Neural cell (in vitro differentiated cells): Measurements from ENCODE around the gene PLEKHA7. TPM values are rescaled to one million over a fixed set of nuclear protein-coding genes. Genes with fewer than 3 reads are reported as not detected.
A peak's percentile ranks its signal among the peaks of the same experiment; 100 is the strongest.

Source experiments
- H2AFZ ChIP-seq: fragments of 200-600, 300-800 bp; sonication (generic), shearing (Covaris generic); 2 replicates; pipeline ENCODE4 v1.6.0; 2014; ENCODE audit warnings: low read depth, mild to moderate bottlenecking, antibody characterized with exemption, low read length, moderate library complexity
- H3F3A ChIP-seq: fragments of 200-600 bp; shearing (Covaris generic); 2 replicates; pipeline ENCODE4 v1.6.1; 2016; ENCODE audit warnings: mild to moderate bottlenecking, moderate library complexity, mixed read lengths, antibody characterized with exemption, low read length; ENCODE audit not compliant: insufficient read depth, poor library complexity, severe bottlenecking
- H3K27ac ChIP-seq: fragments of 200-600, 300-800 bp; sonication (generic), shearing (Covaris generic); 2 replicates; pipeline ENCODE4 v1.5.1; 2014; ENCODE audit warnings: mild to moderate bottlenecking, low read length, moderate library complexity
- H3K27me3 ChIP-seq: fragments of 300-800, 200-600 bp; sonication (generic), shearing (Covaris generic); 2 replicates; pipeline ENCODE4 v1.6.0; 2014; ENCODE audit warnings: mild to moderate bottlenecking, low read depth, low read length, moderate library complexity; ENCODE audit not compliant: insufficient read depth
- H3K36me3 ChIP-seq: fragments of 300-800, 200-600 bp; sonication (generic), shearing (Covaris generic); 2 replicates; pipeline ENCODE4 v1.5.1; 2014; ENCODE audit warnings: mild to moderate bottlenecking, antibody characterized with exemption, low read length, moderate library complexity; ENCODE audit not compliant: insufficient read depth
- H3K4me2 ChIP-seq: fragments of 300-800, 200-600 bp; sonication (generic), shearing (Covaris generic); 2 replicates; pipeline ENCODE4 v1.6.0; 2014; ENCODE audit warnings: mild to moderate bottlenecking, low read length
- H3K4me3 ChIP-seq: fragments of 300-800, 200-600 bp; sonication (generic), shearing (Covaris generic); 2 replicates; pipeline ENCODE4 v1.5.1; 2014; ENCODE audit warnings: mild to moderate bottlenecking, low read length, moderate library complexity
- H3K79me2 ChIP-seq: fragments of 200-600 bp; shearing (Covaris generic); replicated peaks from 2 replicates; pipeline ENCODE4 v1.6.0; 2014; ENCODE audit warnings: mild to moderate bottlenecking, low read length, moderate library complexity; ENCODE audit not compliant: insufficient read depth
- H3K9ac ChIP-seq: fragments of 300-800, 200-600 bp; sonication (generic), shearing (Covaris generic); 2 replicates; pipeline ENCODE4 v1.6.1; 2016; ENCODE audit warnings: mild to moderate bottlenecking, low read length, mixed read lengths
- H3K9me2 ChIP-seq: fragments of 200-600 bp; shearing (Covaris generic); 2 replicates; pipeline ENCODE4 v1.6.1; 2016; ENCODE audit warnings: mild to moderate bottlenecking, low read length, mixed read lengths; ENCODE audit not compliant: insufficient read depth
- H3K9me3 ChIP-seq: fragments of 200-600, 300-800 bp; sonication (generic), shearing (Covaris generic); 2 replicates; pipeline ENCODE4 v1.6.1; 2016; ENCODE audit warnings: mild to moderate bottlenecking, mixed run types, low read length, moderate library complexity, mixed read lengths
- H4K20me1 ChIP-seq: fragments of 200-600 bp; shearing (Covaris generic); 2 replicates; pipeline ENCODE4 v1.6.1; 2016; ENCODE audit warnings: mild to moderate bottlenecking, mixed run types; ENCODE audit not compliant: insufficient read depth
- EP300 ChIP-seq: fragments of 450-650 bp; conservative IDR thresholded peaks from 2 replicates; pipeline ENCODE4 v1.6.1; 2014; ENCODE audit warnings: antibody characterized with exemption, mild to moderate bottlenecking, moderate library complexity; ENCODE audit not compliant: poor library complexity, severe bottlenecking
- EZH2 ChIP-seq: fragments of 200-600, 300-800 bp; shearing (Covaris generic), sonication (generic); IDR thresholded peaks from 2 replicates; pipeline ENCODE4 v1.6.1; 2014; ENCODE audit warnings: antibody characterized with exemption, low read length, borderline replicate concordance, mild to moderate bottlenecking; ENCODE audit not compliant: insufficient read depth, poor library complexity, severe bottlenecking
- MXI1 ChIP-seq: fragments of 450-650 bp; conservative IDR thresholded peaks from 2 replicates; pipeline ENCODE4 v1.6.1; 2014; ENCODE audit warnings: antibody characterized with exemption, mild to moderate bottlenecking; ENCODE audit not compliant: poor library complexity, severe bottlenecking
- POLR2AphosphoS5 ChIP-seq: IDR thresholded peaks from 2 replicates; pipeline ENCODE4 v1.6.1; 2012
- RAD21 ChIP-seq: fragments of 450-650 bp; conservative IDR thresholded peaks from 2 replicates; pipeline ENCODE4 v1.6.1; 2014; ENCODE audit warnings: antibody characterized with exemption, mild to moderate bottlenecking, moderate library complexity
- SMC3 ChIP-seq: fragments of 450-650 bp; conservative IDR thresholded peaks from 2 replicates; pipeline ENCODE4 v1.6.1; 2014; ENCODE audit warnings: antibody characterized with exemption, mild to moderate bottlenecking, moderate library complexity; ENCODE audit not compliant: poor library complexity
- TAF1 ChIP-seq: IDR thresholded peaks from 2 replicates; pipeline ENCODE4 v1.6.1; 2012; ENCODE audit warnings: low read depth
- polyA plus RNA-seq: library from polyadenylated mRNA; depleted of rRNA; stranded (reverse); fragments of >200 nt; gene quantifications from 2 replicates; pipeline ENCODE4 v1.2.3, GENCODE V29; 2014
- TF ChIP-seq, protein P1 (sequence below): fragments of 450-650 bp; IDR thresholded peaks from 2 replicates; pipeline ENCODE4 v1.5.1; 2014; ENCODE audit warnings: antibody characterized with exemption, mild to moderate bottlenecking, moderate library complexity; ENCODE audit not compliant: poor library complexity, severe bottlenecking
- TF ChIP-seq, protein P2 (sequence below): IDR thresholded peaks from 2 replicates; pipeline ENCODE4 v1.6.1; 2012; ENCODE audit warnings: borderline replicate concordance

Gene PLEKHA7
- polyA plus RNA-seq, 1 donor from 2014 or later, result 45.7 TPM

DNA sequence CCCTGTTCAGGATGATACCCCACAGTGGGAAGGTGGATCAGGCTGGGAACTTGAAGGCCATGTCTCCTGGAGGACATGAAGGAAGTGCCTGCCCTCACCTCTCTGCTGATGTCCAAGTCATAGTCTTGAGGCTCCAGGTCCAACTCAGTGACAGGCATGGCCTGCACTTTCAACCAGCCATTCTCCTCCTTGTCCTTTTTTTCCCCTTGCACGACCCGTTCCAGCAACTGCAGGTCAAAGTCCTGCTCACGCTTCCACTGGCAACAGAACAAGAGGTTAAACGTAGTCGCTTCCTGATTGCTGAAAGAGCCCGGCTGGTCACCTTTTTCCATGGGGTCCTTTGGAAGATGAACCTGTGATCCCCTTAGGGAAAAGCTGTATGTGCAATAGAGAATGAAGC is 228.1 kb downstream of the PLEKHA7 start:
- H3K27ac ChIP-seq, result no peak overlapping the region

DNA sequence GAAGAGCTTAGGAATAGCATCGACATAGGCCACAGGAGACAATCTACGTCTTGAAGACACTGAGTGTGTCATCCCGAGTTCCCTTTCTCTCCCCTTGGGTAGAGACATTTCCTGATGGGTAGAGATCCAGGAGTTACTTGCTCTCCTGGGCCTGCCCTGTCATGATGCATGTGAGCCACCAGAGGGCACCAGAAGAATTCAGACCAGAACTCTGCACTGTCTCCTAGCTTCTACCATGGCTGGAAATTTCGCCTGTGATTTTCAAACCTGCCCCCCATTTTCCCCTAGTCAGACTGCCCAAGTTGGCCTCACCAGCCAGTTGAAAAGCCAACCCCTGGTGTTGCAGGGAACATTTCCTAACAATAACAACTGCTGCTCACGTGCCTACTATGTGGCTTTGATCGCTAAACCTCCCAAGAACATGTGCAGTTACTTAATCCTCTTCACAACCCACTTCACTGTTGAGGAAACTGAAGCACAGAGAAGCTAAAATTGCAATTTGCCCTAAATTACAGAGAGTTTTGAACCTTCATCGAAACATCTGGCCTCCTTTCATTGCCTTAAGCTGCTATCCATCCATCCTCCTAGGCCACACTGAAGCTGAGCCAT is 228.6 kb downstream of the PLEKHA7 start:
- Histone ChIP-seq H3K4me3 (no peak overlapping the region), H3K9ac (no peak overlapping the region), H3K9me3 (no peaks in the 10 kb centered on the region), H3K27me3 (no peaks in the 10 kb centered on the region), H3K27ac (no peak overlapping the region), H4K20me1 (no peaks in the 10 kb centered on the region), H2AFZ (no peak overlapping the region), H3K36me3 (peaks cover 14% of the 10 kb centered on the region), H3K4me2 (no peak overlapping the region), H3K79me2 (no peaks in the 10 kb centered on the region), H3K9me2 (no peaks in the 10 kb centered on the region), H3F3A (no peaks in the 10 kb centered on the region)
- peak; percentile 84 for TF ChIP-seq RAD21
- peak; percentile 87 for TF ChIP-seq SMC3
- TF ChIP-seq, protein P1, sequence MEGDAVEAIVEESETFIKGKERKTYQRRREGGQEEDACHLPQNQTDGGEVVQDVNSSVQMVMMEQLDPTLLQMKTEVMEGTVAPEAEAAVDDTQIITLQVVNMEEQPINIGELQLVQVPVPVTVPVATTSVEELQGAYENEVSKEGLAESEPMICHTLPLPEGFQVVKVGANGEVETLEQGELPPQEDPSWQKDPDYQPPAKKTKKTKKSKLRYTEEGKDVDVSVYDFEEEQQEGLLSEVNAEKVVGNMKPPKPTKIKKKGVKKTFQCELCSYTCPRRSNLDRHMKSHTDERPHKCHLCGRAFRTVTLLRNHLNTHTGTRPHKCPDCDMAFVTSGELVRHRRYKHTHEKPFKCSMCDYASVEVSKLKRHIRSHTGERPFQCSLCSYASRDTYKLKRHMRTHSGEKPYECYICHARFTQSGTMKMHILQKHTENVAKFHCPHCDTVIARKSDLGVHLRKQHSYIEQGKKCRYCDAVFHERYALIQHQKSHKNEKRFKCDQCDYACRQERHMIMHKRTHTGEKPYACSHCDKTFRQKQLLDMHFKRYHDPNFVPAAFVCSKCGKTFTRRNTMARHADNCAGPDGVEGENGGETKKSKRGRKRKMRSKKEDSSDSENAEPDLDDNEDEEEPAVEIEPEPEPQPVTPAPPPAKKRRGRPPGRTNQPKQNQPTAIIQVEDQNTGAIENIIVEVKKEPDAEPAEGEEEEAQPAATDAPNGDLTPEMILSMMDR, result peak; percentile 90
- TF ChIP-seq EZH2, result no peak

More for the DNA sequence above, 228.1 kb downstream of the PLEKHA7 start:
- H2AFZ ChIP-seq, result no peak overlapping the region
- no peak overlapping the region for H3K9ac ChIP-seq
- no peaks in the 10 kb centered on the region for H3F3A ChIP-seq
- H3K4me2 ChIP-seq, result no peak overlapping the region
- no peaks in the 10 kb centered on the region for H3K9me2 ChIP-seq
- no peaks in the 10 kb centered on the region for H3K9me3 ChIP-seq
- no peaks in the 10 kb centered on the region for H4K20me1 ChIP-seq
- H3K36me3 ChIP-seq, result peaks cover 14% of the 10 kb centered on the region
- no peaks in the 10 kb centered on the region for H3K79me2 ChIP-seq
- no peak overlapping the region for H3K4me3 ChIP-seq
- TF ChIP-seq RAD21 (no peak), POLR2AphosphoS5 (no peak), SMC3 (no peak), MXI1 (no peak), TAF1 (no peak), EZH2 (no peak), EP300 (no peak)
- TF ChIP-seq, protein P2, sequence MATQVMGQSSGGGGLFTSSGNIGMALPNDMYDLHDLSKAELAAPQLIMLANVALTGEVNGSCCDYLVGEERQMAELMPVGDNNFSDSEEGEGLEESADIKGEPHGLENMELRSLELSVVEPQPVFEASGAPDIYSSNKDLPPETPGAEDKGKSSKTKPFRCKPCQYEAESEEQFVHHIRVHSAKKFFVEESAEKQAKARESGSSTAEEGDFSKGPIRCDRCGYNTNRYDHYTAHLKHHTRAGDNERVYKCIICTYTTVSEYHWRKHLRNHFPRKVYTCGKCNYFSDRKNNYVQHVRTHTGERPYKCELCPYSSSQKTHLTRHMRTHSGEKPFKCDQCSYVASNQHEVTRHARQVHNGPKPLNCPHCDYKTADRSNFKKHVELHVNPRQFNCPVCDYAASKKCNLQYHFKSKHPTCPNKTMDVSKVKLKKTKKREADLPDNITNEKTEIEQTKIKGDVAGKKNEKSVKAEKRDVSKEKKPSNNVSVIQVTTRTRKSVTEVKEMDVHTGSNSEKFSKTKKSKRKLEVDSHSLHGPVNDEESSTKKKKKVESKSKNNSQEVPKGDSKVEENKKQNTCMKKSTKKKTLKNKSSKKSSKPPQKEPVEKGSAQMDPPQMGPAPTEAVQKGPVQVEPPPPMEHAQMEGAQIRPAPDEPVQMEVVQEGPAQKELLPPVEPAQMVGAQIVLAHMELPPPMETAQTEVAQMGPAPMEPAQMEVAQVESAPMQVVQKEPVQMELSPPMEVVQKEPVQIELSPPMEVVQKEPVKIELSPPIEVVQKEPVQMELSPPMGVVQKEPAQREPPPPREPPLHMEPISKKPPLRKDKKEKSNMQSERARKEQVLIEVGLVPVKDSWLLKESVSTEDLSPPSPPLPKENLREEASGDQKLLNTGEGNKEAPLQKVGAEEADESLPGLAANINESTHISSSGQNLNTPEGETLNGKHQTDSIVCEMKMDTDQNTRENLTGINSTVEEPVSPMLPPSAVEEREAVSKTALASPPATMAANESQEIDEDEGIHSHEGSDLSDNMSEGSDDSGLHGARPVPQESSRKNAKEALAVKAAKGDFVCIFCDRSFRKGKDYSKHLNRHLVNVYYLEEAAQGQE, result no peak
- TF ChIP-seq, protein P1, result no peak
- no peaks in the 10 kb centered on the region for H3K27me3 ChIP-seq
